ENCODE results near the gene UNCX. TPM values are rescaled to one million over a fixed set of nuclear protein-coding genes. Genes with fewer than 3 reads are reported as not detected.
A peak's percentile ranks its signal among the peaks of the same experiment; 100 is the strongest.
"Not testable (repeated sequence)": the region's sequence is repeated elsewhere in the genome, so short reads cannot be mapped to it uniquely, and the experiment has no call there.

UNCX gene
- total RNA-seq (2014; rRNA removed; shearing (Covaris generic)), result not detected in 2 replicates

DNA sequence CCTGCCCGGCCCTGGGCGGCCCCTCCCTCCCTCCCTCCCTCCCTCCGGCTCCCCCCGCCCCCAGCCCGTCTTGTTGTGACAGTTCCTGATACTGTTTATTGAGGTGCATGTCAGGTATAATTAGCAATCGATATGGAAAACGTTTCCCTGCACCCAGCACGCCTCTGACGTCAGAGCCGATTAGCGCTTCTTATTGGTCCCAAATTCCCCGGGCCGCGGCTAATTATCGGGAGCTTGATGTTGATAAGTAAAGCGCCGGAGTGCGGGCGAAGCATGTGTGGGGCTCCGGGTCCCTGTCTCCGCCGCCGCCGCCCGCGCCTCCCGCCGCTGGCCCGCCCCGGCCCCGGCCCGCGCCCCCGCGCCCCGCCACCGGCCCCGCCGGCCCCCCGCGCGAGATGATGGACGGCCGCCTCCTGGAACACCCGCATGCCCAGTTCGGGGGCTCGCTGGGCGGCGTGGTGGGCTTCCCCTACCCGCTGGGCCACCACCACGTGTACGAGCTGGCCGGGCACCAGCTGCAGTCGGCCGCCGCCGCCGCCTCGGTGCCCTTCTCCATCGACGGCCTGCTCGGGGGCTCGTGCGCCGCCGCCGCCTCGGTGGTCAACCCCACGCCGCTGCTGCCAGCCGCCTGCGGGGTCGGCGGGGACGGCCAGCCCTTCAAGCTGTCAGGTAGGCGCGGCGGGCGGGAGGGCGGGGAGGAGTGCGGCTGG, at the start of gene UNCX:
Gene UNCX, plus strand, starts transcription at position 250 of the 710 bp plus-strand sequence. Its CDS starts 146 bp downstream, at position 396.
- no peak for DNase-seq (ENCODE audit: low read depth)

DNA sequence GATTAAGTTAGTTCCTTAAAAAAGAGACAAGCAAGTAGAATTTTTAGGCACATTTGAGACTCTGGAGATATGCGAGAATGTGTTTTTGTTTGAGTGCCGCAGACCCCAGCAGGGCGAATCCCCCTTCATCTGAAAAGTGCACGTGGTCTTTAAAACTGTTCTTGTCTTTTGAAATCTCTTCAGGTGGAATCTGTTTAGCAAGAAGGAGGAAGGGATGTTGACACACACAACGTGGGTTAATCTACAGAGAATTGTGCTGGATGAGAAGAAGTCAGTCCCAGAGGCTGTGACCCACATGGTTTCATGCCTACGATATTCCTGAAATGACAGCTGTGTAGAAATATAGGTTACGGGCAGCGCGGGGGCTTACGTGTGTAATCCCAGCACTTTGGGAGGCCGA, 45.5 kb upstream of the UNCX start:
- no peak for DNase-seq (ENCODE audit: low read depth)

DNA sequence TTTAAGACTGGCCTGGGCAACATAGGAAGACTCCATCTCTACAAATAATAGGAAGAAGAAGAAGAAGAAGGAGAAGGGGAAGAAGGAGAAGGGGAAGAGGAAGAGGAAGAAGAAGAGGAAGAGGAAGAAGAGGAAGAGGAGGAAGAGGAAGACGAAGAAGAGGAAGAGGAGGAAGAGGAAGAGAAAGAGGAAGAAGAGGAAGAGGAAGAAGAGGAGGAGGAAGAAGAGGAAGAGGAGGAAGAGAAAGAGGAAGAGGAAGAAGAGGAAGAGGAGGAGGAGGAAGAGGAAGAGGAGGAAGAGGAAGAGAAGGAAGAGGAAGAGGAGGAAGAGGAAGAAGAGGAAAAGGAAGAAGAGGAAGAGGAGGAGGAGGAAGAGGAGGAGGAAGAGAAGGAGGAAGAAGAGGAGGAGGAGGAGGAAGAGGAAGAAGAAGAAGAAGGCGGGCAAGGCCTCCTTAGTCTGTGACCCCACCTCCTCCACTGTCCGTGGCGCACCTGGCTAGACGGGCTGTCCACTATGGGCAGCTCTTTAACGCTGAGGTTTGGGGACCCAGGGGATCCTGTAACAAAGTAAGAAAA, 43.9 kb upstream of the UNCX start:
- no peak for DNase-seq (ENCODE audit: low read depth)

DNA sequence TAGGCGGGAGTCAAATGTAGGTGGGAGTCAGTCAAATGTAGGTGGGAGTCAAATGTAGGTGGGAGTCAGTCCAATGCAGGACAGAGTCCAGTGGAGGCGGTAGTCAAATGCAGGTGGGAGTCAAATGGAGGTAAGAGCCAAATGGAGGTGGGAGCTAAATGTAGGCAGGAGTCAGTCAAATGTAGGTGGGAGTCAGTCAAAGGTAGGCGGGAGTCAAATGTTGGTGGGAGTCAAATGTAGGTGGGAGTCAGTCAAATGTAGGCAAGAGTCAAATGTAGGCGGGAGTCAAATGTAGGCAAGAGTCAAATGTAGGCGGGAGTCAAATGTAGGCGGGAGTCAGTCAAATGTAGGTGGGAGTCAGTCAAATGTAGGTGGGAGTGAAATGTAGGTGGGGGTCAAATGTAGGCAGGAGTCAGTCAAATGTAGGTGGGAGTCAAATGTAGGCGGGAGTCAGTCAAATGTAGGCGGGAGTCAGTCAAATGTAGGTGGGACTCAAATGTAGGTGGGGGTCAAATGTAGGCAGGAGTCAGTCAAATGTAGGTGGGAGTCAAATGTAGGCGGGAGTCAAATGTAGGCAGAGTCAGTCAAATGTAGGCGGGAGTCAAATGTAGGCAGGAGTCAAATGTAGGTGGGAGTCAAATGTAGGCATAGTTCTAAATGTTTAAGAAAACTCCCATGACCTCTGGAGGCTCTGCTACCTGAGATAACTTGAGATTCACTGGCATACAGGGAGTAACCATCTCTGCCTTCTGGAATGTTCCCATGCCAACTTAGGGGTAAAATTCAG, 42.5 kb upstream of the UNCX start:
- no peak for DNase-seq (ENCODE audit: low read depth)

DNA sequence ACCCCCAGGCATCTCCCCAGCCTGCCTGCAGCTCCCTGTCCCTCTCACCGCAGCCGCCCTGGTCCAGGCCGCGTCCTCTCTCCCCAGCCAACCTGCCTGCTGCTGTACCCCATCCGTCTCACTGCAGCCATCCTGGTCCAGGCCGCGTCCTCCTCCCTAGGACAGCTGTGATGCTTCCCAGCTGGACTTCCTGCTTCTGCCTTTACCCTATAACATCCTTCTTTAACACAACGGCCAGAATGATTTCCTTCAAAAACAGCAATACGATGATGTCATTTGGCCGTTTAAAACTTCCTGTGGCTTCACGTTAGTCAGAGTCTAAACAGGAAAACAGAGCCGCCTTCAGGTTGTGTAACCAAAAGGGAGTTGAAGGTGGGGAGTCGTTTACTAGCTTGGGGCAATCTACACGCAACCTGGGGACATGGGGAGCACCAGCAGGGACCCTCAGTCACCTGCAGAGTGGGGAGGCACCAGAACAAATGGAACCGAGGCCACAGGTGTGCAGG, 40.4 kb upstream of the UNCX start:
- peak; percentile 79 for DNase-seq (ENCODE audit: low read depth)

DNA sequence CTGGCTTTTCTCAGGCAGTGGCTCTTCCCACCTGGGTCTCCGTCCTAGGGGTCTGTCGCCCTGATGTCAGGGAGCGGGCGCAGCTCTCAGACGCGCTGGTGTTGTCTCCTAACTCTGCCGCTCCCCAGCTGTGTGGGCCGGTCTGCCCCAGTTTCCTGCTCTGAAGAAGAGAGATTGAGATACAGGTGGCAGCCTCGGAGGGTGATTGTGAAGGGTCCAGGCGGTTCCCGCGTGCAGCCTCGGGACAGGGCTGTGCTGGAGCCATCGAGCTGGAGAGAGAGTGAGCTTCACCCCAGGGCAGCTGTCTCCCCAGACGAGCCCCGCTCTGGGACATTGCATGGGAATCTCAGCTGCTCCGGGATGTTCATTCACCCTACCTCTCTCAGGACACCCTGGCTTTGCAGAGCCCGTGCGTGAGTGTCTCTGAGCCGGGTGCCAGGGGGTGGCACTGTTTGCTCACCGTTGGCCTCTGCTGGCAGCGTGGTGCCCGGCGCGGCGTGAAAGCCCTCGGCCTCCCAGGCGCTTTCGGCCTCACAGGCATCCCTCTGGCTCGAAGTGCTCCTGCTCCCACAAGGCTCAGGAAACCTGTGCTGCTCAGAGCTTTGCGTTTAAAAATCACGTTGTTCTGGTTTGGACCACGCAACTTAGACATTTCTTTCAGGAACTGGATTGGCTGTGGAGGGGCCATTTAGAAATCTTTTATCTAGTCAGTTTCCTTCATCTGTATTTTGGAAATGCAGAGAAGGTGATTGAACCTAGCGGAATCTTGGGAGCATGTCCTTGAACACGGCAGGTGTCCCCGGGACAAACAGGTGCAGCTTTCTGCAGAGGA, 38.9 kb upstream of the UNCX start:
- peak; percentile 74 for DNase-seq (ENCODE audit: low read depth)

DNA sequence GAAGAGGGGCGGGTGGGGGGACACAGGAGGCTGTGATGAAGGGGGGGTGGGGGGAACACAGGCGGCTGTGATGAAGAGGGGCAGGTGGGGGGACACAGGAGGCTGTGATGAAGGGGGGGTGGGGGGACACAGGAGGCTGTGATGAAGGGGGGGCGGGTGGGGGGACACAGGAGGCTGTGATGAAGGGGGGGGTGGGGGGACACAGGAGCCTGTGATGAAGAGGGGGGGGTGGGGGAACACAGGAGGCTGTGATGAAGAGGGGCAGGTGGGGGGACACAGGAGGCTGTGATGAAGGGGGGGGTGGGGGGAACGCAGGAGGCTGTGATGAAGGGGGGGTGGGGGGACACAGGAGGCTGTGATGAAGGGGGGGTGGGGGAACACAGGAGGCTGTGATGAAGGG, 36.2 kb upstream of the UNCX start:
- not testable (repeated sequence) for DNase-seq (ENCODE audit: low read depth)

DNA sequence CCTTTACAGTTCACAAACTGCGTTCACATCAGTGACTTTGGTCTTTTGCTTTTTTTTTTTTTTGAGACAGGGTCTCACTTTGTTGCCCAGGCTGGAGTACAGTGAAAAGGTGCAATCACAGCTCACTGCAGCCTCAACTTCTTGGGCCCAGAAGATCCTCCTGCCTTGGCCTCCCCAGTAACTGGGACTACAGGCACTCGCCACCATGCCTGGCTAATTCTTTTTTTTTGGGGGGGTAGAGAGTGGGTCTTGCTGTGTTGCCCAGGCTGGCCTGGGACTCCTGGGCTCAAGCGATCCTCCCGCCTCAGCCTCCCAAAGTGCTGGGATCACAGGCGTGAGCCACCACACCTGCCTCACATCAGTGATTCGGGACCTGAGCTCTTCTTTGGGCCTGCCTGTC, 35.7 kb upstream of the UNCX start:
- DNase-seq (ENCODE audit: low read depth), result no peak

DNA sequence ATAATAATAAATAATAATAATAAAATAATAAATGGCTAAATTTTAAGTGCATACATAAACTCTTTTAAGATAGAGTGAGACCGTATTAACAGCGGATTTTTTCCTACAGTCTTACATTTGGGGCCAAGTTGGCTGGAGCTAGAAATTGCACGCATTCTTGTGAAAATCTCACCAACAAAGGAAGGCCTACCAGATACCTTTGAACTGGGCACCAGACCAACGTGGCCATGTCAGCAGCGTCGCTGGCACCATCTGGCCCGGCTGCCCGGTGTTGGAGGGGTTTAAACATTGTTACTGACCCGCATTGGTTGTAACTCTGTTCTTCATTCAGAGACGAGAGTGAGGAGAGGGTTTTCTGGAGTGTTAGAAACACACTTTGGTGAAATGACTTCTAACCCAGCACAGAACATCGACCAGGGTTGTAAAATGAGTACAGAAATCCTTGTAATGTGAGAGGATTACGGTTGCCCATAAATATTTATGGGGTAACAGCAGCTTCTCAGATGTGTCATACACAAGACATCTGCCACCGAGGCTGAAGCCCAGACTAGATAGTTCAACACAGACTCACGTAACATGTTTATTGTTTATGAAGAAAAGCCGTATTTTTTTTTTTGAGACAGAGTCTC, 34.6 kb upstream of the UNCX start:
- peak; percentile 88 for DNase-seq (ENCODE audit: low read depth)

DNA sequence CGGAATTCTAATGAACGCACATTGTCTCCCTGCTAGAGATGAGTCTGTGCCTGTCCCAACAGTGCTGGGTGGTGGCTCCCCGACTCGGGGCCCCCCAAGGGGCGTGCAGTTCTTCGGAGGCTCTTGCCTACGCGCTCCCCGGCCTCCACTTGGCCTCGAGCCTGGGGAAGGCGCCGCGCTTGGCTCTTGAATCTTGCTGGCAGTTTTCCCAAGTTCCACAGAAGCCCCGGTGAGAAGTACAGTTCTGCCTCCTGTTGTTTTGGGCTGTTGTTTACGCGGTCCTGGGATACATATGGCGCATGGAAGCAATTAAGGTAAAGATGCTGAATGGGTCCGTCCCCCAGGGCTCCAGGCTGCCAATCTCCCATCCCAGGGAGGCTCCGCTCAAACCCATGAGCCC, 32.6 kb upstream of the UNCX start:
- DNase-seq (ENCODE audit: low read depth), result peak; percentile 24

DNA sequence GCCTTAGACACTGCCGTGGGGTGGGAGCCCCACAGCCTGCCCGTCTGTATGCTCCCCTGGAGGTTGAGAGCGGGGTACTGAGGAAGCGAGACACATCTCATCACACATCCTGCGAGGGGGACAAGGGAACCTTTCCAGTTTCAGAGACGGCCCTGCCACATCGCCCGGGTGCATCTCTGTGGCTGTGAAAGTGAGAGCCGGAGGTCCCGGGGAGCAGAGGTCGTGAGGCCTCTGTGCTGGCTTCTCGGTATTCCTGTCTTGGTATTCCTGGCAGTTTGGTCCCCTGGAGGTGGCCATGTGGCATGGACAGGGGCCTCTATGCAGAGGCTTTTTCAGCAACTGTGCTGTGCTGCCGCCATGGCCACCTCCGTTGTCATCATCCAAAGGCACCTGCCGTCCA, 30.8 kb upstream of the UNCX start:
- DNase-seq (ENCODE audit: low read depth), result no peak

DNA sequence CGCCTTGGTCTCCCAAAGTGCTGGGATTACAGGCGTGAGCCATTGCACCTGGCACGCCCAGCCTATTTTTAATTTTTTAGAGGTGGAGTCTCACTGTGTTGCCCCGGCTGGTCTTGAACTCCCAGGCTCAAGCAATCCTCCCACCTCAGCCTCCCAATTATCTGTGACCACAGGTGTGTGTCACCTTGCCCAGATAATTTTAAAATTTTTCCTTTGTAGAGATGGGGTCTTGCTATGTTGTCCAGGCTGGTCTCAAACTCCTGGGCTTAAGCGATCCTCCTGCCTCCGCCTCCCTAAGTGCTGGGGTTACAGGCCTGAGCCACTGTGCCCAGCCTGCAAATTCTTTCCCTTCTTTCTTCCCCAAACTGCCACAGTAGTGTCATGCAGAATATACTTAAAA, 29.8 kb upstream of the UNCX start:
- not testable (repeated sequence) for DNase-seq (ENCODE audit: low read depth)

DNA sequence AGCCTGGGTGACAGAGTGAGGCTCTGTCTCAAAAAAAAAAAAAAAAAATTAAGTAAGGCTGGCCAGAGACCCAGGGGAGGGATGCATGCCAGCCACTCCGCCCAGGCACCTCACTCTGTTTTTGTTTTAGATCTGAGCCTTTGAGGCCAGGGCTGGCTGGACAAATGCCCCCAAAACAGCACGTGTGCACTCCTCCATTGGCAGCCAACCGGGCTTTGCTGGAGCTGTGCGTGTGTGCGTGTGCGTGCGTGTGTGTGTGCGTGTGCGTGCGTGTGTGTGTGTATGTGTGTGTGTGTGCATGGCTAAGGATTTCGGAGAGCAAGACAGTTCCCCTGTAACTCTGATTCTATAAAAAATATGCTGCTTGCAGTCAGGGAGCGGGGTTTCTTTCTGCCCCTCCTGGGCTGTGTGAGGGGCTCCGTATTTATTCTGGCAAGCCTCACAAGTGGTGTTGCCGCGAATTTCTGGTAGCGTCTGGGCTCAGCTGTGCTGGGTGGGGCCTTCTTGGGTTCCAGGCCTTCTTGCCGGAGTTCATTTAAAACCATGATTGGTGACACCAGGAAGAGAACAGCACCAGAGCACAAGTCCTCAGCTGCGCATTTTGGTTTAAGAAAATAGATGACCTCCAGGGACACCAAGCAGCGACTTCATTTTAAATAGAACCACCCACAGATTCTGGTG, 28.1 kb upstream of the UNCX start:
- no peak for DNase-seq (ENCODE audit: low read depth)

DNA sequence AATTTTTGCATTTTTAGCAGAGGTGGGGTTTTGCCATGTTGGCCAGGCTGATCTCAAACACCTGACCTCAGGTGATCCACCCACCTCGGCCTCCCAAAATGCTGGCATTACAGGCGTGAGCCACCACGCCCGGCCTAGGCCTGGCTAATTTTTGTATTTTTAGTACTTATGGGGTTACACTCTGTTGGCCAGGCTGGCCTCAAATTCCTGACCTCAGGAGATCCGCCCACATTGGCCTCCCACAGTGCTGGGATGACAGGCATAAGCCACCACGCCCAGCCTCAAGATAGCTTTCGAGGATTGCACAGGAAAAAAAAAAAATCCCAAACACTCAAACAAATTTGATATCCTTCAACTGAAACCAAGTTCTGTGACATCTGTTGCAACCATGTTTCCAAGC, 26.9 kb upstream of the UNCX start:
- not testable (repeated sequence) for DNase-seq (ENCODE audit: low read depth)

DNA sequence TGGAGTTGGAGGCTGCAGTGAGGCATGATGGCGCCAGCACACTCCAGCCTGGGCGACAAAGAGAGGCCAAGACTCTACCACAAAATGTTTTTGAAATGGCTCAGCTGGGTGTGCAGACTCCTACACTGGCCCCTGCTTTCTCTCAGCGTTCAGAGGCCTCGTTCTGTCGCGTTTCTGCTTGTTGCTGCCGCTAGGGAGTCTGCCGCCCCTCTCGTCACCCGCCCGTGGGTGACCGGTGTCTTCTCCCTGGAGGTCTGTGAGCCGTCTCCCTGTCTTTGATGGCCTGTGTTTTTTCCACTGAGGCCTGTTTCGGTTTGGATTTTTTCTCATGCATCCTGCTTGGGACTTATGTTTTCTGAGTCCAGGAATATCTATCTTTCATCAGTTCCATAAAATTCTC, 23.6 kb upstream of the UNCX start:
- DNase-seq (ENCODE audit: low read depth), result no peak

DNA sequence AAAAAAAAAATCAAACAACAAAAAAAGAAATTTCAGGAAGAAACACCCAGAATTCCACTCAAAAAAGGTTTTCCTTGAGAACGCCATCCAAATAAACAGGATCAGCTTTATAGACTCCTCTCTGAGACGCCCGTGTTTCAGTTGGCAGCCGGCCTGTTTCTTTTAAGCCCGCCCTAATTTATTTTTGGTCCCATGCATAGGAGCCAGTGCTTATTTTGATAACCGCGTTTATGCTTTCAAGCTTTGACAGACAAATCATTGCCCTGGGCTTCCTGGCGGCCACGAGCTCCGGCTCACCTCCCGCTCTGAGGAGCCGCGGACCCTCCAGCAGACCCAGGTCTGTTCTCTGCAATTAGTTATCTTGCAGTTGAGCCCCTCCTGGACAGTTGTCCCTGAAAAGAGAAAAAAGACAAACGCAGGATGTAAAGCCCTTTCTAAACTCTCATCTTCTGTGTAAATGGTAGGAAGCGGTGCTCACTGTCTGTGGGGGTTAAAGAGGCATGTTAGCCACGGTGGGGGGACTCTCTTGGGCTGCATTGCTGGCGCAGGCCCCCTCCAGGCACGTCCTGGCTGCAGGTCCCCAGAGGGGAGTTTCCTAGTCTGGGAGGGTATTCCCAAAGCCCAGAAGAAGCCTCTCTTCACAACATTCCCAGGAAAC, 22.2 kb upstream of the UNCX start:
- no peak for DNase-seq (ENCODE audit: low read depth)

DNA sequence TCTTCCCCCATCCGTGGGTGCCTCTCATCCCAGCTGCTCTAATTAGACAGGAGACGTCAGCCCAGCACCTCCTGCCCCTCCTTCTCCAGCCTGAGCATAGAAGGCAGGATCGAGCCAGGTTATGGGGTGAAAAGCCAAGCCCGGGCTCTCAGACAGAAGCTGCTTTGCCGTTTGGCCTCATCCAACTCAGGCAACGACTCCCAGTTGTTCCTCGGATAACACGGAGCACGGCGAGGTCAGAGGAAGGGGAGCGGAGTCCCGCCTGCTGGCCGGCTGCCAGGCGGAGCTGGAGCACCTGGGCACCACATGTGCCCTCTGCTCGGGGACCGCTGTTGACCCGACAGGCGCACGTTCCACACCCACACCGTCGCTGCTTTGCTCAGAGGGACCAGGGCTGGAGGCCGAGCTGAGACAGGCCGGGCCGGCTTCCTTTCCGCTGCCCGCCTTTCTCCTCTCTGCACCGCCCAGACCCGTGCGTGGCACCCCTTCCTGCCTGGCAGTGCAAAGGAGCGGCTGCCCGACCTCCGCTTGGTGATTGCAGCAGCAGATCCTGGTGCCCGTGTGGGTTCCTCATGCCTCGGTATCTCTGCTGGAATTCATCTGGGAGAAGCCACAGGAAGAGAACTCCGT, 21.6 kb upstream of the UNCX start:
- DNase-seq (ENCODE audit: low read depth), result no peak

DNA sequence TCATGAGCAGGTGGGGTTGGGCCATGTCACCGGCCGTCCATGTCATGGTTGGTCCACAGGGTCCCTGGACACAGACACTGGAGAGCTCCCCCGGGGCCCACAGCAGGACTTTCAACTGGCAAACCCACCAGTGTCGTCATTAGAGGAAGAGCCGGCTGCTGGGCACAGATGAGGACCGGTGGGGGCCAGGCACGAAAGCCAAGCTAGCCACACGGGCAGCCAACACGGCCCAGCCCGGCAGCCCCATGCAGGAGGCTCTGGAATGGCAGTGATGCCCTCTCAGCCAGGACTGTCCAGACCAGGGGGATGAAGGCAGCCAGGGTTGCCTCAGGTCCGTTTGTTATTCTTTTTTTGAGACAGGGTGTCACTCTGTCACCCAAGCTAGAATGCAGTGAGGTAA, 21.1 kb upstream of the UNCX start:
- DNase-seq (ENCODE audit: low read depth), result no peak

DNA sequence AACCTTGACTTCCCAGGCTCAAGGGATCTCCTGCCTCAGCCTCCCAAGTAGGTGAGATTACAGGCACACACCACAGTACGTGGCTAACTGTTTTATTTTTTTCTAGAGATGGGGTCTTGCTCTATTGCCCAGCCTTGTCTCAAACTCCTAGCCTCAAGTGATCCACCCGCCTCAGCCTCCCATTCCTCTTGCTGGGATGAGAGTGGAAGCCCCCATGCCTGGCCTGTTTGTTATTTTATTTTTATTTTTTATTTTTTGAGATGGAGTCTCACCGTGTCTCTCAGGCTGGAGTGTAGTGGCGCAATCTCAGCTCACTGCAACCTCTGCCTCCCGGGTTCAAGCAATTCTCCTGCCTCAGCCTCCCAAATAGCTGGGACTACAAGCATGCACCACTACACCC, 20.6 kb upstream of the UNCX start:
- not testable (repeated sequence) for DNase-seq (ENCODE audit: low read depth)

DNA sequence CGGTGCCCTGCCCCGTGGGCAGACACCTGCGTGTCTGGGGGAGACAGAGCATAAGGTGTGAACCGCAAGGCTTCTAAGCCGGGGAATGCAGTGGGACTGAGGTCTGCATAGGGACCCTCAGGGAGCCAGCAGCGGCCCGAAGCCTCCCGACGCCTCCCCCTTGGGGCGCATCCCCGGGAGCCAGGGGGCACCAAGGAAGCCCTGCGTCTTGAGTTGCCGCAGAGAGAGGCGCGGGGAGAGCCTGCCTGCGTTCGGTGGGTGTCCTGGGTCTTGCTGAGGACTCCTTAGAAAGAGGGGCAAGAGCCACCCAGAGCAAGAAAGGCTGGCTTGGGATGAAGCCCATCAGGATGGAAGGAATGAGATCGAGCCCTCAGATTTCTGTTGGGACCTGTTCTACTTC, 18.2 kb upstream of the UNCX start:
- DNase-seq (ENCODE audit: low read depth), result no peak

Data from M059J (cell line).